Skin epidermis (tissue), 12 donors: ENCODE data around the gene PYGM.

ENCODE experiments used
- H3K27ac ChIP-seq, 21 experiments: fragments of 200-600 bp; sonication (generic) in 11 of 21; one replicate each; pipeline ENCODE4 v1.5.0; 2020; ENCODE audit warnings: mild to moderate bottlenecking in 3 of 21, inconsistent platforms in 2 of 21, moderate library complexity in 2 of 21
- H3K4me3 ChIP-seq, 7 experiments: fragments of 200-600 bp; sonication (generic) in 2 of 7; one replicate each; pipeline ENCODE4 v1.5.0; 2020; ENCODE audit warnings: inconsistent platforms in 2 of 7, mild to moderate bottlenecking in 2 of 7, moderate library complexity in 1 of 7

PYGM gene

DNA sequence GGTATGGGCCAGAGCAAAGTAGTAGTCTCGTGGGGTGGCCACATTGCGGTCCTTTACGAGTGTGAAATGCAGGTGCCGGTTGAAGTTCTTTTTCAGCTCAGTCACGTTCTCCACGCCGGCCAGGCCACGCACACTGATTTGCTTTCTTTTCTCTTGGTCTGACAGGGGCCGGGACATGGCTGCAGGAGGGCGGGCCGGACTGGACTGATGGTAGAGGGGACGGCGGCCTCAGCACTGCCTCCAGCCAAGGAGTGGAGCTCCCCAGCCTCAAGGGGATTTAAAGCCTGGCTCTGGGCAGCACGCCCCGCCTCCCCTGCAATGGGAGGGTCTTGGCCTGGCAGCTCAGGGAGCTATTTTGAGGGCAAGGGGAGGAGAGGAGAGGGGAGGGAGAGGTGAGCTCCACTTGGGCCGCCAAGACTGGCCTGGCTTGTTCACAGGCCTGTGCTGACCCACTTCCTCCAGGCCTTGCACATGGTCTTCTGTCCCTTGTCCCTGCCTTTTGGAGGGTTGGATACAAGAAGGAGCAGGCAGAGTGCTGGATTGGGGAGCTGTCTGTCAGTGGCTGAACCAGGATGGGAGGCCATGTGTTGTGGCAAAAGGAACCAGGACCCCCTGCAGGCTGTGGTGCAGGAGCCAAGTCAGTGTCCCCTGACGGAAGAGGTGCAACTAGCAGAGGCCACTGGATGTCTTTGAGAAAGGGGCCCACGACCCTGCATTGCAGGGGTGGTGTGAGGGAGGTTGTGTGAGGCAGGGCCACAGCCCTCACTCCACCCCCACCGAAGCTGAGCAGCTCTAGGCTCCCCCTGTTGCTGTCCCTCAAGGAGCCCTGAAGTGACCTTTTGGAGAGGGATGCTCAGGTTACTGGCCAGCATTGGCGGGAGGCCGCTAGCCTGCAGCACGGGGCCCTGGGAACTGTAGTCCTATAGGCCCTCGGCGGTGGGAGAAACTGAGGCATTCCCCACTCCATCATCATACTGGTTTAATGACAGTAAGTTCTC lies at the start of gene PYGM:
TSS of gene PYGM (minus strand) at position 253 of the 998 bp plus-strand sequence. CDS start at position 177, 76 bp downstream.
- H3K4me3 ChIP-seq, result no peak within 1 kb of the TSS

DNA sequence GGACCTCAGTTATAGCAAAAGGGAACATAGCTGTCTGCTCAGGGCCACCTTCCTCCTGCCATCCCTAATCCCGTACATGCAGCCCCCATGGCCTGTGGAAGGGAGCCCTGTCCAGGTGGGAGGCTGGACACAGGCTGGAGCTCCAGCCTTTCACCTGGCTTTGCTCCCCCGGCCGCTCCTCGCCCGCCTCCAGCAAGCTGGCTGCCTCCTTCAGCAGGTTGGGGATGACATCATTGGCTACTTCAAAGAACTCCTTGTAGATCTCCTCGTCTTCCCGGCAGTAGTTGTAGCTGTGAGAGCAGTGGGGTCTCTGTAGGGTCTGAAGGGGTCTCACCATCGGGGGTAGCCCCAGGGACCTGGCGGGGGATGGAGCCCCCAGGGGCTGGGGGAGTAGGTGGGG lies 45.7 kb upstream of the PYGM start:
- Histone ChIP-seq H3K27ac (no peak overlapping the region), H3K4me3 (no peak overlapping the region)

More for the DNA sequence above, at the start of gene PYGM:
- H3K27ac ChIP-seq, result peak within 1 kb of the TSS in 10 of 21 experiments; percentile 3 to 53 (median 20)

DNA sequence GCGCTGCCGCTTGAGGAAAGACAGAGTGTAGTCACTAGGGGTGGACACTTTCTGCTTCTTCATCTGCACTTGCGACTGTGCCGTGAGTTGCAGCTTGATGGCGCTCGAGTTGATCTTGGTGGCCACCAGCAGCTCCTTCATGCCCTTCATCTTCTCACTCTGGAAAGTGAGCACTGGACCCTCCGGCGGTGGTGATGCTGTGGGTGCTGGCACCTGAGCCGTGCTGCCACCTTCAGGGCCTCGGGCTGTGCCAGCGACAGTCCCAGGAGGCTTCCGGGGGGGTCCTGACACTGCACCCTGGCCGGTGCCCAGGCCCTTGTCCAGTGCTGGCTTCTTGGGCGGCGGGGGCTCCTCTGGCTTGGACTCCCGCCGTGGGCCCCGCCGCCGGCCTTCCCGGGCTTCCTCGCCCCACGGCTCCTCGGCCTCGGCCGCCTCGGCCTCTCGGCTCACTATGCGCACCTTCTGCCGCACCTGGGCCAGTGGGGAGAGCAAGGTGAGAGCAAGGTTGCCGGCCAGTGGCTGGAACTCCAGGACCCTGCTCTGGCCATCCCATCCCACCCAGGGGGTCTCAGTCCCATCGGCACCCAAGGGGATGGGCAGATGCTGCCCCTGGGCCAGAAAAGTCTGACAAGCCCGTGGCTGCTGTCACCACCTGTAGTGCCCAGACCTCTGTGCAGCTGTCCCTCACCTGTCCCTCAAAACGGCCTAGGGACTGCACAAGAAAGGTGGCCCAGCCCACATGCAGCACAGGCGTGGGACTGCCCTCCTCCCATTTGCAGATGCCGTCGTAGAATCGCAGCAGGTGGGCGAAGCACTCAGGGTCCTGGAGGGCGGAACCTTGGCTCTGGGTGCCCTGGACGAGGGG lies 44.8 kb upstream of the PYGM start:
- peak overlapping the region in 1 of 7 experiments; percentile 64 for H3K4me3 ChIP-seq
- peak overlapping the region in 14 of 21 experiments; percentile 74 to 89 (median 79) for H3K27ac ChIP-seq

DNA sequence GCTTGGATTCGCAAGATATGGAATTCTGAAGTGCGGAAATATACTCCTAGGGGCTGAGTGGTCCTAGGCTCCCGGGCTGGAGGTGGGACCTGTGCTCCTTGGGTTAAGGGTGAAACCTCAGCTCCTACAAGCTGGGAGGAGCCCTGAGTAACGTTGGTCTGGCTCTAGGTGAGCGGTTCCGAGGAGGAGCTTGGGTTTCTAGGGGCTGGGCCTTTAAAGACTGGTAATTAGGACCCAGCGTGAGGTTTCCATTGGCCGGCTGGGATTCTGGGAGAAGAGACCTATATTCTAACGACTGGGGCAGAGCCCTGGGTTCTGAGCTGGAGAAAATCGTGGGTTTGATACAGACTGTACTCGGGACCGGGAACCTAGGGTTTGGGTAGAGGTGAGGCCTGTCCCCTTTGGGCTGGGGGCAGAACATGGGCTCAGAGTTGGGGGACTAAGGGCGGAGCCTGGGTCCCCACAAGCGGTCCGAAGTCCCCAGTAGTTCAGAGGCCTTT lies 44.1 kb upstream of the PYGM start:
- H3K4me3 ChIP-seq, result peak overlapping the region; percentile 41 to 72 (median 58)
- peak overlapping the region in 18 of 21 experiments; percentile 59 to 89 (median 79) for H3K27ac ChIP-seq

DNA sequence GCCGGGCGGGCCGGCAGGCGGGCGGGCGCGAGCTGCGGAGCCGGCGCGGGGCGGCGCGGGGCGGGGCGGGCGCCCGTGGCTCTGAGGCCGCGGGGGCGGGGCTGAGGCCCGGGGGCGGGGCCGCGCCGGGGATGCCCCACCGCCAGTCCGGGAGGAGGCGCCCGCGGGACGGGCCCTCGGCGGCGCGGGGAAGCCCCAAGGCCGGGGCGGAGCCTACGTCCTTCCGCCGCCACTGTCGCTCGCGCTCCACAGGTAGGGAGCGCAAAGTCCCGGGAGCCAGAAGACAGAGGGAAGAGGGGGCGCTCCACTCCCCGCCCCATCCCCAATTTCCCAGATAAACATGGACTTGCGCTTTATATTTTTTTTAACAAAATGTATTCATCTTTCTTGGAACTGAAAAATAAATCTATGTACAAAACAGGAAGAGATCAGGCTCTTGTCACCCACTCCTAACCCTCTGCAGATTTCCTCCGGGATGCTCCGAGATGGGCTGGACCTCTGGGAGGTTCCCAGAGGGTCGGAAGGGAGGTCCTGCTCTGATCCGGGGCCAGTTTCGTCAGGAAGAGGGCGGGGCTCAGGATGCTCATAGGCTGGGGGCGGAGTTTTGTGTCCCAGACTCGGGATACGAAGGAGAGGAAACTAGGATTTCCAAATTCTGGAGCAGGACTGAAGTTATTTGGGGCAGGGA lies 43.5 kb upstream of the PYGM start, which contains the start of gene MAP4K2:
TSS of gene MAP4K2 (minus strand) at position 57 of the 688 bp plus-strand sequence. CDS start 65 bp downstream, outside the sequence.
- H3K4me3 ChIP-seq, result peak within 1 kb of the TSS; percentile 46 to 72 (median 58)
- H3K27ac ChIP-seq, result peak within 1 kb of the TSS in 20 of 21 experiments; percentile 31 to 89 (median 78)

DNA sequence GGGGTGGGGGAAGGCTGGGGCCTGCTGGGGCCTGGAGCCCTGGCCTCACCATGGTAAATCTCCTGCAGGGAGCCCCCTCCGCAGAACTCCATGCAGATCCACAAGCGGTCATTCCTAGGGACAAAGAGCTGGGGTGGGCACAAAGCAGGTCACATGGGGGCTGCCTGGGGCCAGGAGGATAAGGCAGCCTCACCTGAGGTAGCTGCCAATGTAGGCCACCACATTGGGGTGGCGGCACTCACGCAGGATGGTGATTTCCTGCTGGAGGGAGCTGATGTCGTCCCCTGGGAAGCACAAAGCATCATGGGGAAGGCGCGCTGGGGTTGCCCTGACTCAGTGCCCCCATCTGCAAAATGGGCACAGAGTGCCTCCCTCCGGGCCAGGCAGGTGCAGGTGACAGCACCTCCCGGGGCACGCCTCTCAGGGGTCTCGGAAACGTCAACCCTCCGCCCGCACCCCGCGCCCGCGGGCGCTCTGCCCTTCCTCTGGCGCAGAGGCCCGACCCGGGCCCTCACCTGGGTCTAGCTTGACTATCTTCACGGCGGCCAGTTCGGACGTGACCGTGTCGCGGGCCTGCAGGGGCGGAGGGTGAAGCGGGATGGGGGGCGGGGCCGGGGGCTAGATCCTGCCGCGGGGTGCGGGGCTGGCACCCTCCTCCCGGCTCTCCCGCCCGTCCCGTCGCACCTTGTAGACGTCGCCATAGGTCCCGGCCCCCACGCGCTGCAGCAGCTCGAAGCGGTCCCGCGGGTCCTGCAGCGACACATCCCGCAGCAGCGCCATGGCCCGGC lies 42.8 kb upstream of the PYGM start:
- Histone ChIP-seq H3K4me3 (peak overlapping the region; percentile 46 to 72 (median 58)), H3K27ac (peak overlapping the region in 19 of 21 experiments; percentile 10 to 89 (median 70))

DNA sequence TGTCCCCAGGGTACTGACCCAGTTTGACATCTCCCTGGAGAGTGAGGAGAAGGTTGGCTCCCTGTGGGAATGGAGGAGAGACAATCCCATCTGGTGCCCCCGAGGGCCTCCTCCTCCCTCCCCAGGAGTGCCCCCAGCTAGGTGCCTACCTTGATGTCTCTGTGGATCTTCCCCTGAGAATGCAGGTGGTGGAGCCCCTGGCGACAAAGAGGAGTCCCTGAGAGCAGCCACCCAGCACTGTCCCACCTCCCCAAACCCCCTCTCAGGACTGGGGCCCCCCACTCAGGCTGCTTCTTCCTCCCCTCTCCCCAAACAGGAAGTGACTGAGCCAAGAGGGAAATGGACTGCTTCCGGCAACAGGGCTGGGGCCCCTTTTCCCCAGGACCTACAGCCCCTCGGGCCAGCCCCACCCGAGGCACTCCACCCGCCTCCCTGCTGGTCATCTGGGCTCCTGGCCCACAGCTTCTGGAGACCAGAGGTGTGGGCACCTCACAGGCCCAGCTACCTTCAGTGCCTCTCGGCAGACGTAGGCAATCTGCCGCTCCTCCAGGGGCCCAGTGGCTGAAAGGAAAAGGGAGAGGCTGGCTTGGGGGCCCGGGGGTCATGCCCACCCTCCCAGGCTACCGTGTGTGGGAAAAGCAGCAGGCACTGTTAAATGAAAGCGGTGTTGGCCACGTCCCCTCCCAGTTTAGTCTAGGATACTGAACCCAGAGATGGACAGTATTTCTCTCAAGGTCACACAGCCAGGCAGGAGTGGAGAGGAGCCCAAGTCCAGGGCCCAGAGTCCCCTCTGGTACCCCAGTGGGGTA lies 42.0 kb upstream of the PYGM start:
- Histone ChIP-seq H3K4me3 (peak overlapping the region in 5 of 7 experiments; percentile 46 to 64 (median 58)), H3K27ac (peak overlapping the region in 18 of 21 experiments; percentile 45 to 89 (median 71))

DNA sequence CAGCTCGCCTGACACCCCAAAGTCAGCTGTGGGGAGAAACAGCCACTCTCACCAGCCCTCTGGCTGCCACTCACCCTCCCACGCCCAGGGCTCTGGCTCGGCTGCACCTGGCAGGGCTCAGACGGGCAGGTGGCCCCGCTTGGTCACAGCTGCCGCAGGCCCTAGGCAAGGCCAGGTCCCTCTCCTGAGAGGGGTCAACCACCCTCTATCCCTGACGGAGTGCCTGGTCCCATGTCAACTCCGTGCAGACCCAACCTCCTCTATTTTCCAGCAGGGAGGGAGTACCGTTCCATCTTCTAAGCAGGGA lies 41.3 kb upstream of the PYGM start:
- Histone ChIP-seq H3K4me3 (no peak overlapping the region), H3K27ac (peak overlapping the region in 10 of 21 experiments; percentile 45 to 89 (median 74))

DNA sequence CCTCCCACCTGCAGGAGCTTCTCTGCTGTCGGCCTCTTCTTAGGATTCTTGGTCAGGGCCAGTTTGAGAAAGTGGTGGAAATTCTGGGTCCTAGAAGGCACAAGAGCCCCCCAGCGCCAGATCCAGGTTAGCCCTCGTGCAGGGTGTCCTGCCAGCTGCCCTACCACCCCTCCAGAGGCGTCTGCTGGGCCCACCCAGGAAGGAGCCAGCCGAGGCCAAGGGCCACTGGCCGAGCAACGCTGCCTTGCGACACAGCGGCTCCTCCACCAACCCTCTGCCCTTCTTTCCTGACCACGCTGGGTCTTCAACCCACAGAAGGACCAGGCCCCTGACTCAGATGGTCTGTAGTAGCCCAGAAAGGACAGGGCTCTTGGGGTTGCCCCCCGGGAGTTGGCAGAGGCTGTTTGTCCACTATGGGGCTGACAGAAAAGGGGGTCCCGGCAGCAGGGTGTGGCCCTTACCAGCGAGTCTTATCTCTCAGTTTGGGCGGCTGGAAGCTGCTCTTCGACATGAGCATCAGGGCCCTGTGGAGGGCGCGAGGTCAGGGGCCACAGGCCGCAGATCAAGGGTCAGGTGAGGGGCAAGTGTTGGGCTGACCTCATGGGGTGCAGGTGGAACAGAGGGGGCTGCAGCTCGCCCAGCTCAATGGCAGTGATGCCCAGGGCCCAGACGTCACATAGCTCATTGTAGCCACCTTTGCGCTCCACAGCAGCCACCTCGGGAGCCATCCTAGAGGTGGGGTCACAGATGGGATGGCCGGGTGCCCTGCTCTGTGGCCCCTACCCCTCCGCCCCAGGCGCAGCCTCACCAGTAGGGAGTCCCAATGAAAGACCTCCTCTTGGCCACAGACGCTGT lies 40.8 kb upstream of the PYGM start:
- peak overlapping the region in 6 of 21 experiments; percentile 45 to 89 (median 82) for H3K27ac ChIP-seq

DNA sequence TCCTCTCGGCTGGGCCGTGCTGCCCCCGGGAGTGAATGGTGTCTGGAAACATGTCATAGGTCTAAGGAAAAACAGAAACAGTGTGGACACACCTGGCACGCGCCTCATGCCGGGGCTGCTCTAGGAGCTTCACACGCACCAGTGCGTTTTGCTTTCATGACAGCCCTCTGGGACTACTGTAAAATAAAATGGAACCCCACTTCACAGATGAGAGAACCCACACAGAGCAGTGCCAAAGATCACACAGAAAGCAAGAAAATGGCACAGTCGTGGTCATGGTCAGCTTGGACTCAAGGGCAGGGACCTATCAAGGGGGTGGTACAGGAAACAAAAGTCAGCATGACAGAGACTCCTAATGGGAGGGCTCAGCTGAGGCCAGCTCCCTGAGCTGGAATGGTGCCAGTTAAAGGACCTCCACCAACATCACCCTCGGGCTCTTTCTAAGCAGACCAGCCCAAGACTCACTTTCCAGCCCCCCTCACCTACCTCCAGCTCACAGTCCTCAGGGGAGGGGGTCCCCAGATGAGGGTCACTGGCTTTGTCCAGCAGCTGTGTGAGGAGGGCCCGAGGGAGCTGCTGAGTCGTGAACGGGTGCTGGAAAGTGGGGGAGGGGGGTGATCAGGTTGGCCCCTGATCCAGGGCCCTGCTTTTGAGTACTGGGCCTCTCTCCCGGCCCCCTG lies 40.0 kb upstream of the PYGM start:
- no peak overlapping the region for H3K4me3 ChIP-seq
- H3K27ac ChIP-seq, result peak overlapping the region in 3 of 21 experiments; percentile 21 to 84 (median 29)

More for the DNA sequence above, 40.8 kb upstream of the PYGM start:
- no peak overlapping the region for H3K4me3 ChIP-seq

DNA sequence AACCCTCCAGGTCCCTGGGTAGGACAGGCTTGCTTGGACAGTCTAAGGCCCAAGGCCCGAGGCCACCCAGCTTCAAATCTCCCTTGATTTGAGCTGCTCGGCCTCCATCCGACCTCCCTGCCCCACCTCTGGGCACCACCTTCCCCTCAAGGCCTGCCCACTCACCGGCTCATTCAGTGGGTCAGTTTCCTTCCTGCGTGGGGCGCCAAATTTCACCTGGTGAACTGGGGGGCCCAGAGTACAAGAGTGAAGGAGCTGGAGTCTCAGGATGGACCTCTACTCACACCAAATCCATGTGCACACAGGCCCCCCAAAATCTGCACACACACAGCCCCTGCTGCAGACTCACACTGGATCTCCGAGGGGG lies 39.5 kb upstream of the PYGM start:
- H3K27ac ChIP-seq, result peak overlapping the region in 1 of 21 experiments; percentile 51

DNA sequence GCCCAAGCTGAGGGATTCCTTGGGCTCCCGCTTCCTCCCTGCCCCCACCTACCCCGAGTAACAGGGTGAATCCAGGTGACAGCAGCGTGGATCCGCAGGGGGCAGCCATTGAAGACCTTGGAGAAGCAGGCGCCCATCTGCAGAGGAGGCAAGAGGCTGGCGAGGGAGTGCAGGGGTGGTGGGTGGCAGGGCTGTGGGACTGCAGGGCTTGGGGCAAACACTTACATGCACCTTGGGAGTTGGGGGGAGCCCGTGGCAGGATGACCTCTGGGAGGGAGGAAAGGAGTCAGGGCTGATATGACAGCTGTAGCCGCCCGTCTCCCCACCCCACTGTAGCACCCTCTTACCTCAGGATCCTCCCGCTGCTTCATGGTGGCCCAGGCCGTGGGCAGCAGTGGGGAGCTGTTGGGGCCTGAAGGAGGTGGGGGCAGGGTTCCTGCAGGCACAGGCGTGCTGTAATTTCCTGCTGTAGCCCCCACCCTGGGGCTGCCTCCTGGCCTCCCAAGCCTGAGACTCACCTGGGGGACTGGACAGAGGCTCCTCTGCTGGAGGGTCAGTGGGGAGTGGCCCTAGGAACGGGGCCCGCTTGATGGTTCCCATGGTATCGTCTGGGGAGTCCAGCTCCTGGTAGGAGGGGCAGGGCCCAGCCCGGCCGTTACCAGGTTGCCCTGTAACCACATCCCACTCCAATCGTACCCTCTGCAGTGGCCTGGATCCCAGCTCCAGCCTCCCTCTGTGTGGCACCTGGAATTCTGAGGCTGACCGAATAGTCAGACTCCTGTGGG lies 37.2 kb upstream of the PYGM start:
- H3K4me3 ChIP-seq, result no peak overlapping the region
- no peak overlapping the region for H3K27ac ChIP-seq

More for the DNA sequence above, 39.5 kb upstream of the PYGM start:
- H3K4me3 ChIP-seq, result no peak overlapping the region

DNA sequence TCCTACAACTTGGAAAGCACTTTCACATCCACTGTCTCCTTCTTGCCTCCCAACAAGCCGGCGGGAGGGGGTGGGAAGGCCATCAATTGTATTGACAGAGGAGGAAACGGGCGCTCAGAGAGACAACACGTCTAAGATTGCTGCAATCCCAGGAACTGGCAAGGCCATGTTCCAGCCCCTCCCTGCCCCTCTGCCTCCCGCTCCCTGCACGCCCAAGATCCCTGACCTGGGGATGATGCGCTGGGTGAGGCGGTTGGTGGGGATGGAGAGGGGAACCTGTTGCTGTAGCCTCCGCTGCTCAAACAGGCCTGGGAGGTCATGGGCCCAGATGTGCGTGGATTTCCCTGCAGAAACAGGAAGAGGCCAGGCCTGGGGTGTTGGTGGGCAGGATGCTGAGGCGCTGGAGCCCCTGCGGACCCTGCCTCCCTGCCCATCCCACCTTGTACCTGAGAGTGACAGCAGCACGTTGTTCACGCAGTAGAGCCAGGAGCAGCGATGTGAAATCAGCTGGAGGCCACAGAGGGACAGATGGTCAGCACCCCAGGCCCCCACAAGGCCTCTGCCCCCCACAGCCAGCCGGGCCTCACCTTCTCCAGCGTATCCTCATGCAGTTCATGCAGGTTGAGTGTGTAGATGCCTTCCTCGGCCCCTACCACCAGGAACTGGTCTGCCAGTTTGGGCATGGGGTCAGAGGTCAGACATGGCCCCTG lies 36.4 kb upstream of the PYGM start:
- no peak overlapping the region for H3K4me3 ChIP-seq
- no peak overlapping the region for H3K27ac ChIP-seq

DNA sequence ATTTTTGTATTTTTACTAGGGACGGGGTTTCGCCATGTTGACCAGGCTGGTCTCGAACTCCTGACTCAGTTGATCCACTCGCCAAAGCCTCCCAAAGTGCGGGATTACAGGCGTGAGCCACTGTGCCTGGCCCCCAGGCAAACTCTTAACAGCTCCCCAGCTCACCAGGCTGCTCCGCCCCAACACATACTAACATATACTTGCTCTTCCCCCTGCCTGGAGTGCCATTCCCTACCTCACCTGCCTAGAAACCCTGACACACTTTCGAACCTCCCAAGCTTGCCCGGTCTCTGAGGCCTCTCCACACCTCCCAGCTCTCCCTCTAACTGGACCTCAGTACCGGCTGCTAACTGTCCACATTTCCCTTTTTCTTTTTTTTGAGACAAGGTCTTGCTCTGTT lies 34.8 kb upstream of the PYGM start:
- Histone ChIP-seq H3K4me3 (no peak overlapping the region), H3K27ac (no peak overlapping the region)
